Stimulated activated CD8-positive, alpha-beta memory T cell treated with anti-CD3 and anti-CD28 coated beads, Interleukin-4, amount 100 ng/mL, for 48 hours (primary cell): Measurements from ENCODE around the gene ATP2B3.

Source experiments
- DNase-seq: peaks from one replicate; pipeline ENCODE4 v3.0.0-alpha.2; 2020

Gene ATP2B3

GRCh38 chrX:153576239-153576870 is 58.9 kb downstream of the ATP2B3 start:
- DNase-seq, result no peak

DNA sequence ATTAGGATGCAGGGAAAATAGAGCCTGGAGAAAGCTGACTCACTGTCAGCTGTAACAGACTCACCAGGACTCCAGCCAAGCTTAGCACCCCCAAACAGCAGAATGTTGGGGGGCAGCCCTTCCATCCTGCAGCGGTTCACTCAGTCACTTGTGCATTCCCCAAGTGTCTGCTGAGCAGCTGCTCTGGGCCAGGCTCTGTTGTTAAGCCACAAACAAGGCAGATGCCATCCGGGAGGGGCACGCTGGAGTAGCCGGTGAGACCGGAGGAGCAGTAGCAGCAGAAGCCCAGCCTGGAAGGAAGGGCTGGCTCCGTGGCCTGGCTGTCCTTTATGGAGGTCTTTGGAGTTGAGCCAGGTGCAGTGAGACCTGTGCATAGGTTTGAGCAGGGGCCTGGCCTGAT is 59.5 kb downstream of the ATP2B3 start:
- no peak for DNase-seq

GRCh38 chrX:153578200-153578835 is 60.9 kb downstream of the ATP2B3 start:
- no peak for DNase-seq

DNA sequence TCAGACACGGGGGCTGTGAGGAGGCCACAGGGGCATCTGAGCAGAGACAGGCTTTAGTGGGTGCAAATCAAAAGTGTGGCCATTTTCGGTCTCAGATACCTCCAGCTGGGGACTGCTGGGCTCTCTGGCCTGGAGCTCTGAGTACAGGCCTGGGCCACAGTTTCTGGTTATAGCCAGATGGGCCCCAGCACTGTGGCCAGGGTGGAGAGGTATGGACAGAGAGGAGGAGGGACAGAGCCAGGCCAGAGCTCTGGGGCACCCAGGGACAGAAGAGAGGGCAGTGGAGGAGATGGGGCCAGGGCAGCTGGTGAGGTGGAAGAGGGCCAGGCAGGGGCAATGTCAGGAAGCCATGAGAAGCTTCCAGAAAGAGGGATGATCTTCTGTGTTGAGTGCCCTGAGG is 61.4 kb downstream of the ATP2B3 start:
- DNase-seq, result no peak

GRCh38 chrX:153580700-153581386 is 63.4 kb downstream of the ATP2B3 start:
- DNase-seq, result no peak

DNA sequence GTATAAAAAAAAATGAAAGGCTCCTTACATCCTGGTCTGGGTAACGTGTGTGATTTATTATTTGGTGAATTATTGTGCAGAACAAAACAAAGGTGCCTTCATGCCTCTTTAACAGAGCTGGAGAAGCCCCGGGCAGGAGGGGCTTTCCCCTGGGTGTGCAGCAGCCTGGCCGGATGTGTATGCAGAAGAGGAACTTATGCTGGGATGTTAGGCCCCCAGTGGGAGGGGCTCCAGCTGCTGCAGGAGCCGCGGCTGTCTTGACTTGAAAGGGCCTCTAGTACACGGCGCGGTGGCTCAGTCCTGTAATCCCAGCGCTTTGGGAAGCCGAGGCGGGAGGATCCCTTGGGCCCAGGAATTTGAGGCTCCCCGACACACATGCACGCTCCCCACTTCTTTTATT is 65.5 kb downstream of the ATP2B3 start:
- DNase-seq, result peak; percentile 67

DNA sequence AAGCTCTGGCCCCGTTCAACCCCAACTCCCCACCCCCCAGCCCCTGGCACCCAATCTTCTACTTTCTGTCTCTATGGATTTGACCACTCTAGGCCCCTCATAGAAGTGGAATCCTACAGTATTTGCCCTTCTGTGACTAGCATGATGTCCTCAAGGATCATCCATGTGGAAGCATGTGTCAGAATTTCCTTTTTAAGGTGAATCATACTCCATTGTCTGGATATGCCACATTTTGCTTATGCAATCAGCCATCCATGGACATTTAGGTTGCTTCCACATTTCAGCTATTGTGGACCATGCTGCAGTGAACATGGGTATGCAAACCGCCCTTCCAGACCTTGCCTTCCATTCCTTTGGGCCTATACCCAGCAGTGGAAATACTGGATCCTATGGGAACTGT is 66.0 kb downstream of the ATP2B3 start:
- DNase-seq, result no peak

DNA sequence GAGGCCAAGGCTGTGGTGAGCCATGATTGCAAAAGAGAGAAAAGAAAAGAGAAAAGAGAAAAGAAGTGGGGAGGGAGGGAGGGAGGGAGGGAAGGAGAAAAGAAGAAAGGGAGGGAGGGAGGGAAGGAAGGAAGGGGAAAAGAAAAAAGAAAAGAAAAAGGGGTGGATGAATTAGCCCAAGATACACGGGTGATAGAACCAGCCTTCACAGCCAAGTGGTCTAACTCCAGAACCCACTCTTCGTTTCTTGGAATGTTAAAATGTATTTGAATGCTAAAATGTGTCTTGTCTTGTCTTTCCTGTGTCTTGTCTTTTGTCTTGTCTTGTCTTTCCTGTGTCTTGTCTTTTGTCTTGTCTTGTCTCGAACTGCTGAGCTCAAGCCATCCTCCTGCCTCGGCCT is 68.4 kb downstream of the ATP2B3 start:
- no peak for DNase-seq

GRCh38 chrX:153587342-153587741 is 69.9 kb downstream of the ATP2B3 start:
- no peak for DNase-seq

DNA sequence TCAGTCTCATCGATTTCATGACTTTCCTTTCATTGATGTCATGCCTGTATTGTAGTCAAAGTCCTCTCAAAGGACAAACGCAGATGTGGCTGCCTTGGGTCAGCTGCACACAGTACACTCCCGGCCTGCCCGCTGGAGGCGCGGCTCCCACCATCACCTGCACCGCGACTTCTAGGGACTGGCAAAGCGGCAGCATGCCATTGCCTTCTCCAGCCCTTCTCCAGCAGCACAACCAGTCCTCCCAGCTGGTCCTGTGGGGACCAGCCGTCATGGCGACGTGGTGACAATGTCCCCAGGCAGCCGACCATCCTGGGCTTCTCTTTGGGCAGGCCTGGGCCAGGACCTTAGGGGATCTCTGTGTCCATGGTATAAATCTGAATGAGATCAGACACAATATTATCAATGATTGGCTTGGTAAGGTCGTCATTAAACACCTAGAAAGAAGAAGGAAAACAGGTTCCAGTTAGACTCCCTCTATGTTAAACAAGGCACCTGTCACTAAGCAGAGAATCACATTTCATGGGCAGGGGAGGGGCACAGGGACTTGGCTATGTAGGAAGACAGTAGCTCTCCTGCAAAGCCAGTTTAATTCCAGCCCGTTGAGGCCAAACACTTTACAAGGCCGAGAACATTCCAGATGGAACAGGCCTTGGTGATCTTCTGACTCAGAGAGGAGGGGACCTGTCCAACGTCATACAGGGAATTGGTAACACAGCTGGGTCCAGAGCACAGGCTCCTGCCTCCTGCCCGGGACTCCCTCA is 70.8 kb downstream of the ATP2B3 start:
- no peak for DNase-seq

DNA sequence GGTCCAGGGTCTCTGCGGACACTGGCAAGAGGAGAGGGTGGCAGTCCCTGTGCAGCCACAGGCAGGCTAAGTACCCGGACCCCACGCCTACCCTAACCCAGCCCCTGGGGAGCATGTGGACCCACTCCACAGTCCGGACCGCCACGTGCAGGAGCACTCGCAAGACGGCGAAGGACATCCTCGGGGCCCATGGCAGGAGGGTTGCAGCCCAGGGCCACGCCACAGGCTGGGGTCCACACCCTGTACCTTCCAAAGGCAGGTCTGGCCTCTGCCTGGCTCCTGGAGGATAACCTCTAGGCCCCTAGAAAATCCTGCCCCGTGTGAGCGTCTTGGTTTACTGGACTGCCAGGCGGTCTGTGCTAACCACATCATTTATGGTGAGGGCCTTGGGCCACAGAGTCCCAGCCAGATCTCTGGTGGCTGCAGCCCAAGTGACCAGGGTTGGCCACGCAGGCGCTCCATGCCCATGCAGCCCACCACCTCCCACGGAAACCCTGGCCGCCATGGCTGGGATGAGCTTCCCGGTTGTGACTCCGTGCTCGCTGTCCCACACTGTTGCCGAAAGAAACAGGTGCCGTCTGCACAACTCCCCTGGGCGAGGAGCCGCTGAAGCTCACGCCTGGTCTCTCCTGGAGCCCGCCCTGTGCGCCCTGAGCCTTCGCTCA is 71.5 kb downstream of the ATP2B3 start:
- no peak for DNase-seq

DNA sequence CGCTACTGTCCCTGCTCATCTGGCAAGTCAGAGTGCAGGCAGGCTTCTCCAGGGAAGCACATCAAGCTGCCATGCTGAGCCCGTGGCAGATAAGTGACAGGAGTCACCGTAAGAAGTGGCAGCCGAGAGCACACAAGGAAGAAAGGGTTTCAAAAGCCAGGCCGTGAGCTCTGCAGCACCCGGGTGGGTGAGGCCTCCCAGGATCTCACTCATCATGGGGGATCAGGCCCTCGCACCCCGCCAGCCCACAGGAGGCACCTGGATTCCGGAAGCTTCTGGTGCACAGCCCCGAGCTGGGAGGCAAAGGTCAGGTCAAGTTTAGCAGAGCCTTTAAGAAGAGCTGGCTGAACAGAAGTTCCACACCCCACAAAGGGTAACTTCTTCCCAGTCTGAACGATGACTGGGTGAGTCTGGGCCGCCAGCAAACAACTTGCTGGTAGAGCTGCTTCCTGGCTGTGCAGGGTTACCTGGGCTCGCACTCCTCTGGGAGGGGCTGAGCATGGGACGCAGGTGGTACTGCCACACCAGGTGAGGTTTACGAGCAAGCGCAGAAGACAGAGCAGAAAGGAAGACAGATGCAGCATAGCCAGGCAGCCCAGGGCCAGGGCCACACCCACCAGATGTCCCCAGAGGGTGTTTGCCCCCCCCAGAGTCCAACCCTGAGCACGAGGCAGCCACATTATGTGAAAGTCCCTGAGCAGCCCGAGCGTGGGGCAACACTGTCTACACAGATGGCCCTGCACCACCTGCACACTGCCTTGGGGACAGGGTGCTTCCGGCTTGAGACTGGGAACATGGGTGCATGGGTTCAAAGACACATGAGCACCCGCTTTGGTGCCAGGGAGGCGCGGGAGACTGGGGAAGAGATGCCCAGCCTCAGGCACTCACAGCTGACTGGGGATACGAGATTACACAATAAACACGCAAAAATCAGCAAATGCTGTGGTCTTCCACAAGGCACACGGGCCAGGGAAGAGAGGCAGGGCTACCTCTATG is 73.8 kb downstream of the ATP2B3 start:
- no peak for DNase-seq

- no peak for DNase-seq
These were observed 74.8 kb downstream of the ATP2B3 start for GRCh38 chrX:153592091-153592833.

DNA sequence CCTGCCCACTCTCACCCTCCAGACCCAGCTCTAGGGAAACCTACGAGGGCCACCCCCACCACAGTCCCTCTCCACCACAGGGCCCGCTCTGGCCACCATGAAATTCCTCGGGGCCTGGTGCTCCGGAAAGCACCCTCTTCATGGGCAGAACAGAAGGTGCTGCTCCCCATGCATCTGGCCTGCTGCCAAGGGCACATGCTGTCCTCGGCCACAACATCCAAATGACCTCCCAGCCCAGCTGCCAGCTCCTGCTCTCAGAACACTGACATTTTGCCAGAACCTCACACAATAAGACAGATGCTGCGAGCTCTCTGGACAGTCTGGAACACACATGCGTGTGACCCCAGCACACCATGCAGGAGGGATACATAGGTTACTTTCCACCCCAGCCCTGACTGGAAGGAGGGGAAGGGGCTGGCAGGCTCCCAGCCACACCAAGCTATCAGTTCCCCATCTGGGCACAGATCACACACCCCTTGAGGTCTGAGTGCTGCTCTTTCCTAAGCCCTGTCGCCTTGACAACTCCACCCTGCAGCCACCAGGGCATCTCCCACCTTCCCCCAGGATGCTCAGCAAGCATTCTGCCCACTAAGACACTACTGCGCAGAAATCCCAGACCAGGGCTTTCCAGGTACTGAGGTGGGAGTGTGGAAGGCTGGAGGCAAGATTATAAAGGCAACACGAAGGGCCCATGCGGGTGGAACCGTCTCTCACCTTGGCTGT is 75.7 kb downstream of the ATP2B3 start:
- DNase-seq, result no peak

GRCh38 chrX:153593811-153594500 is 76.5 kb downstream of the ATP2B3 start:
- DNase-seq, result no peak

- no peak for DNase-seq
These were observed 77.9 kb downstream of the ATP2B3 start for GRCh38 chrX:153595387-153595786.

- DNase-seq, result no peak
These were observed 78.7 kb downstream of the ATP2B3 start for GRCh38 chrX:153595859-153596857.

- no peak for DNase-seq
These were observed 79.7 kb downstream of the ATP2B3 start for GRCh38 chrX:153596981-153597750.
